Naive thymus-derived CD8-positive, alpha-beta T cell (primary cell): ENCODE data around the gene KBTBD6. TPM values are rescaled to one million over a fixed set of nuclear protein-coding genes. Genes with fewer than 3 reads are reported as not detected.
A peak's percentile ranks its signal among the peaks of the same experiment; 100 is the strongest.
"Not testable (repeated sequence)": the region's sequence is repeated elsewhere in the genome, so short reads cannot be mapped to it uniquely, and the experiment has no call there.

Experiments
- ATAC-seq, 2 donors: fragments of 150-1000 bp; cut with Tn5 transposase in 1 of 2; sonication (Bioruptor Pico), chemical (Tn5 transposase) in 1 of 2; 1 replicate in 1 of 2; 2 replicates in 1 of 2; pipeline ENCODE4 v1.10.0; 2021; ENCODE audit warnings: mild to moderate bottlenecking in 2 of 2, moderate library complexity in 2 of 2
- POLR2A ChIA-PET: fragments of 350-600 bp; sonication (Branson Sonifier 250); formaldehyde crosslinking; loops from one replicate; lab custom pipeline; 2021; ENCODE audit warnings: antibody characterized with exemption; lab: Charles Lee
- DNase-seq, 10 donors: peaks; one replicate each; pipeline versions ENCODE4 v3.0.0 to v3.0.0-alpha.2; 2020 to 2022
- H3K27ac Mint-ChIP-seq, 10 donors: one replicate each; pipeline ENCODE4 v1.8.0; 2020 to 2022; ENCODE audit warnings: mild to moderate bottlenecking in 10 of 10, mixed read lengths in 10 of 10, moderate library complexity in 4 of 10, inconsistent platforms in 1 of 10
- H3K27me3 Mint-ChIP-seq, 5 donors: one replicate each; pipeline ENCODE4 v1.8.0; 2021 to 2022; ENCODE audit warnings: mixed read lengths in 5 of 5
- H3K36me3 Mint-ChIP-seq, 3 donors: one replicate each; pipeline ENCODE4 v1.8.0; 2020 to 2022; ENCODE audit warnings: mixed read lengths in 3 of 3, mild to moderate bottlenecking in 2 of 3, inconsistent platforms in 1 of 3
- H3K4me1 Mint-ChIP-seq, 4 donors: one replicate each; pipeline ENCODE4 v1.8.0; 2021 to 2022; ENCODE audit warnings: mixed read lengths in 4 of 4
- H3K4me3 Mint-ChIP-seq, 10 donors: one replicate each; pipeline ENCODE4 v1.8.0; 2020 to 2022; ENCODE audit warnings: mild to moderate bottlenecking in 10 of 10, mixed read lengths in 10 of 10, moderate library complexity in 6 of 10, inconsistent platforms in 1 of 10
- H3K9me3 Mint-ChIP-seq, 9 donors: one replicate each; pipeline ENCODE4 v1.8.0; 2020 to 2022; ENCODE audit warnings: mixed read lengths in 9 of 9, mild to moderate bottlenecking in 3 of 9, inconsistent platforms in 1 of 9, moderate library complexity in 1 of 9
- polyA plus RNA-seq, 3 donors: library from polyadenylated mRNA; unstranded; fragments of 300-500 nt; fragmentation: Illumina TruSeq; gene quantifications; one replicate each; pipeline ENCODE4 v1.2.3, GENCODE V29; 2021
- total RNA-seq, 8 experiments: library from RNA in 2 of 8; stranded (reverse) in 2 of 8; gene quantifications; one replicate each; pipeline ENCODE4 v1.2.3 and lab custom pipeline; 2021 to 2026

KBTBD6 gene
- total RNA-seq (1 to 10 TPM; 5.4 to 5.7 TPM), polyA plus RNA-seq (1 to 10 TPM; 2.3 to 4.9 (median 4.4) TPM), total RNA-seq (lab: John Stamatoyannopoulos, UW) (8.0 to 15.6 (median 10.9) reads per million in 6 experiments)

GRCh38 chr13:41132512-41133152, at the start of gene KBTBD6:
KBTBD6 (minus strand) TSS chr13:41132802; CDS start chr13:41132511, 291 bp downstream.
- Mint-ChIP-seq H3K4me1 (peaks cover 23 to 56% (median 49%) of the 10 kb centered on the region in 4 donors), H3K27me3 (no peaks in the 10 kb centered on the region)
- POLR2A ChIA-PET = interaction anchor here (0.5 to 1.0 kb wide), 3 partner anchors 9 to 1139 kb away, joined by 3 to 5 read pairs (median 3); partner anchors contain the start of gene AKAP11

GRCh38 chr13:41182231-41182630, 49.6 kb upstream of the KBTBD6 start:
- no peak for ATAC-seq
- POLR2A ChIA-PET = no interaction called here
- Mint-ChIP-seq H3K4me1 (no peaks in the 10 kb centered on the region), H3K27me3 (no peaks in the 10 kb centered on the region), H3K4me3 (no peak overlapping the region), H3K27ac (no peak overlapping the region), H3K36me3 (peaks cover 0 to 4% (median 0%) of the 10 kb centered on the region in 3 donors), H3K9me3 (peaks cover 0 to 2% (median 0%) of the 10 kb centered on the region in 9 donors)
- DNase-seq = no peak

More at GRCh38 chr13:41132512-41133152, at the start of gene KBTBD6:
- Mint-ChIP-seq H3K4me3 (peak within 1 kb of the TSS; percentile 90 to 99 (median 98)), H3K36me3 (peaks cover 0 to 7% (median 6%) of the 10 kb centered on the region in 3 donors), H3K9me3 (peaks cover 0 to 2% (median 0%) of the 10 kb centered on the region in 9 donors), H3K27ac (peak within 1 kb of the TSS; percentile 69 to 97 (median 96))
- peak; percentile 97 for ATAC-seq
- DNase-seq = peak; percentile 82 to 92 (median 89)

- Mint-ChIP-seq H3K27ac (no peak overlapping the region), H3K36me3 (peaks cover 2 to 24% (median 9%) of the 10 kb centered on the region in 3 donors), H3K4me3 (no peak overlapping the region), H3K4me1 (no peaks in the 10 kb centered on the region), H3K9me3 (peaks cover 0 to 24% (median 10%) of the 10 kb centered on the region in 9 donors), H3K27me3 (no peaks in the 10 kb centered on the region)
- ATAC-seq = no peak
- DNase-seq = no peak
- POLR2A ChIA-PET = no interaction called here
Observed at GRCh38 chr13:41179593-41180250, 47.1 kb upstream of the KBTBD6 start.

- POLR2A ChIA-PET = no interaction called here
- H3K27ac Mint-ChIP-seq = no peak overlapping the region
- H3K4me3 Mint-ChIP-seq = no peak overlapping the region
- H3K9me3 Mint-ChIP-seq = peaks cover 0 to 28% (median 12%) of the 10 kb centered on the region in 9 donors
- ATAC-seq (no peak), DNase-seq (no peak)
- no peaks in the 10 kb centered on the region for H3K4me1 Mint-ChIP-seq
- peaks cover 2 to 26% (median 9%) of the 10 kb centered on the region in 3 donors for H3K36me3 Mint-ChIP-seq
- H3K27me3 Mint-ChIP-seq = no peaks in the 10 kb centered on the region
Observed at GRCh38 chr13:41178040-41178439, 45.4 kb upstream of the KBTBD6 start.

GRCh38 chr13:41177616-41178015, 45.0 kb upstream of the KBTBD6 start:
- Mint-ChIP-seq H3K4me3 (no peak overlapping the region), H3K4me1 (no peaks in the 10 kb centered on the region), H3K27me3 (no peaks in the 10 kb centered on the region), H3K27ac (no peak overlapping the region), H3K36me3 (peaks cover 2 to 29% (median 9%) of the 10 kb centered on the region in 3 donors), H3K9me3 (peaks cover 0 to 28% (median 12%) of the 10 kb centered on the region in 9 donors)
- POLR2A ChIA-PET = no interaction called here
- DNase-seq (no peak), ATAC-seq (no peak)

GRCh38 chr13:41175576-41175975, 43.0 kb upstream of the KBTBD6 start:
- Mint-ChIP-seq H3K9me3 (peaks cover 0 to 28% (median 12%) of the 10 kb centered on the region in 9 donors), H3K36me3 (peaks cover 4 to 30% (median 9%) of the 10 kb centered on the region in 3 donors)
- ATAC-seq, H3K27me3 Mint-ChIP-seq, H3K27ac Mint-ChIP-seq, H3K4me1 Mint-ChIP-seq, POLR2A ChIA-PET, H3K4me3 Mint-ChIP-seq, DNase-seq: not testable (repeated sequence)

GRCh38 chr13:41162151-41162550, 29.5 kb upstream of the KBTBD6 start:
- peaks cover 0 to 9% (median 5%) of the 10 kb centered on the region in 4 donors for H3K4me1 Mint-ChIP-seq
- H3K27ac Mint-ChIP-seq = no peak overlapping the region
- H3K36me3 Mint-ChIP-seq = peaks cover 6 to 16% (median 8%) of the 10 kb centered on the region in 3 donors
- ATAC-seq (no peak), DNase-seq (no peak)
- no peak overlapping the region for H3K4me3 Mint-ChIP-seq
- no peaks in the 10 kb centered on the region for H3K27me3 Mint-ChIP-seq
- POLR2A ChIA-PET = no interaction called here
- H3K9me3 Mint-ChIP-seq = peaks cover 0 to 6% (median 0%) of the 10 kb centered on the region in 9 donors

- peaks cover 0 to 9% (median 5%) of the 10 kb centered on the region in 4 donors for H3K4me1 Mint-ChIP-seq
- H3K36me3 Mint-ChIP-seq = peaks cover 6 to 9% (median 6%) of the 10 kb centered on the region in 3 donors
- H3K9me3 Mint-ChIP-seq = peaks cover 0 to 6% (median 0%) of the 10 kb centered on the region in 9 donors
- POLR2A ChIA-PET = no interaction called here
- no peak for DNase-seq
- H3K27ac Mint-ChIP-seq = peak overlapping the region in 5 of 10 donors; percentile 25 to 82 (median 50)
- H3K4me3 Mint-ChIP-seq = no peak overlapping the region
- H3K27me3 Mint-ChIP-seq = no peaks in the 10 kb centered on the region
- ATAC-seq = peak in 1 of 2 donors; percentile 27
Observed at GRCh38 chr13:41159174-41159573, 26.6 kb upstream of the KBTBD6 start.

- H3K4me3 Mint-ChIP-seq = no peak overlapping the region
- no peak for DNase-seq
- H3K4me1 Mint-ChIP-seq = peaks cover 0 to 9% (median 5%) of the 10 kb centered on the region in 4 donors
- POLR2A ChIA-PET = no interaction called here
- no peak for ATAC-seq
- peaks cover 0 to 7% (median 4%) of the 10 kb centered on the region in 9 donors for H3K9me3 Mint-ChIP-seq
- H3K27me3 Mint-ChIP-seq = no peaks in the 10 kb centered on the region
- no peak overlapping the region for H3K27ac Mint-ChIP-seq
- H3K36me3 Mint-ChIP-seq = peaks cover 1 to 11% (median 11%) of the 10 kb centered on the region in 3 donors
Observed at GRCh38 chr13:41157048-41157717, 24.6 kb upstream of the KBTBD6 start.

- POLR2A ChIA-PET = no interaction called here
- Mint-ChIP-seq H3K36me3 (peaks cover 4 to 16% (median 14%) of the 10 kb centered on the region in 3 donors), H3K27me3 (no peaks in the 10 kb centered on the region), H3K9me3 (peaks cover 2 to 12% (median 10%) of the 10 kb centered on the region in 9 donors), H3K4me3 (no peak overlapping the region), H3K27ac (no peak overlapping the region), H3K4me1 (peaks cover 0 to 9% (median 5%) of the 10 kb centered on the region in 4 donors)
- DNase-seq (no peak), ATAC-seq (no peak)
Observed at GRCh38 chr13:41156620-41157019, 24.0 kb upstream of the KBTBD6 start.

- POLR2A ChIA-PET = no interaction called here
- Mint-ChIP-seq H3K27me3 (no peaks in the 10 kb centered on the region), H3K27ac (no peak overlapping the region), H3K4me3 (no peak overlapping the region), H3K9me3 (peaks cover 12 to 38% (median 34%) of the 10 kb centered on the region in 9 donors), H3K36me3 (peaks cover 27 to 42% (median 38%) of the 10 kb centered on the region in 3 donors), H3K4me1 (peaks cover 0 to 5% (median 2%) of the 10 kb centered on the region in 4 donors)
- DNase-seq (no peak), ATAC-seq (no peak)
Observed at GRCh38 chr13:41154042-41154441, 21.4 kb upstream of the KBTBD6 start.

- Mint-ChIP-seq H3K4me3 (no peak overlapping the region), H3K27ac (no peak overlapping the region), H3K36me3 (peaks cover 38 to 60% (median 56%) of the 10 kb centered on the region in 3 donors), H3K4me1 (no peaks in the 10 kb centered on the region), H3K9me3 (peaks cover 12 to 58% (median 51%) of the 10 kb centered on the region in 9 donors), H3K27me3 (no peaks in the 10 kb centered on the region)
- no peak for ATAC-seq
- DNase-seq = no peak
- POLR2A ChIA-PET = no interaction called here
Observed at GRCh38 chr13:41152005-41152404, 19.4 kb upstream of the KBTBD6 start.
